ENCODE measurements around the gene NGRN. TPM values are rescaled to one million over a fixed set of nuclear protein-coding genes. Genes with fewer than 3 reads are reported as not detected.
A peak's percentile ranks its signal among the peaks of the same experiment; 100 is the strongest.

Gene NGRN
- total RNA-seq, 6 donors from 2014 or later, result 35.6 to 74.2 (median 62.6) TPM

GRCh38 chr15:90241343-90242192, 23.9 kb upstream of the NGRN start:
- TF ChIP-seq EP300 (IDR thresholded peaks at IDR 0.05) (no peak), POLR2AphosphoS5 (IDR thresholded peaks at IDR 0.05) (no peak), POLR2A (IDR thresholded peaks at IDR 0.05) (no peak), CTCF (IDR thresholded peaks at IDR 0.05) (no peak)
- 80 to 90% methylated on average over 12 to 19 of the region's 22 CpGs for WGBS, 2 donors
- DNase-seq (no peak), ATAC-seq (ENCODE audit: low FRiP score in 2 of 2) (peak in 1 of 2 donors; percentile 16)
- Histone ChIP-seq H3K27me3 (no peaks in the 10 kb centered on the region), H3K9me3 (no peaks in the 10 kb centered on the region), H3K27ac (no peak overlapping the region), H3K36me3 (peaks cover 3 to 34% (median 23%) of the 10 kb centered on the region in 4 donors), H3K4me3 (no peak overlapping the region), H3K4me1 (no peaks in the 10 kb centered on the region)

- H3K9me3 ChIP-seq, result no peaks in the 10 kb centered on the region
- H3K27me3 ChIP-seq, result no peaks in the 10 kb centered on the region
- TF ChIP-seq EP300 (IDR thresholded peaks at IDR 0.05) (no peak), POLR2AphosphoS5 (IDR thresholded peaks at IDR 0.05) (no peak), CTCF (IDR thresholded peaks at IDR 0.05) (no peak), POLR2A (IDR thresholded peaks at IDR 0.05) (no peak)
- H3K4me1 ChIP-seq, result peaks cover 0 to 4% (median 2%) of the 10 kb centered on the region in 4 donors
- H3K4me3 ChIP-seq, result no peak overlapping the region
- no peak for DNase-seq
- peaks cover 3 to 15% (median 11%) of the 10 kb centered on the region in 4 donors for H3K36me3 ChIP-seq
- no peak for ATAC-seq (ENCODE audit: low FRiP score in 2 of 2)
- 89 to 90% methylated on average over 10 of the region's 10 CpGs for WGBS, 2 donors
- H3K27ac ChIP-seq, result no peak overlapping the region
These were observed 21.4 kb upstream of the NGRN start for GRCh38 chr15:90243943-90244639.

- H3K27me3 ChIP-seq, result no peaks in the 10 kb centered on the region
- no peak for TF ChIP-seq EP300 (IDR thresholded peaks at IDR 0.05)
- no peak for TF ChIP-seq CTCF (IDR thresholded peaks at IDR 0.05)
- TF ChIP-seq POLR2AphosphoS5 (IDR thresholded peaks at IDR 0.05), result no peak
- TF ChIP-seq POLR2A (IDR thresholded peaks at IDR 0.05), result no peak
- H3K9me3 ChIP-seq, result no peaks in the 10 kb centered on the region
- H3K4me1 ChIP-seq, result peaks cover 6 to 16% (median 7%) of the 10 kb centered on the region in 4 donors
- peak overlapping the region in 3 of 4 donors; percentile 60 to 73 (median 67) for H3K4me3 ChIP-seq
- H3K36me3 ChIP-seq, result no peaks in the 10 kb centered on the region
- DNase-seq (no peak), ATAC-seq (ENCODE audit: low FRiP score in 2 of 2) (no peak)
- whole genome bisulfite sequencing, 2 donors, result 74 to 75% methylated on average over 6 of the region's 6 CpGs
- peak overlapping the region in 3 of 4 donors; percentile 4 to 59 (median 17) for H3K27ac ChIP-seq
These were observed 16.7 kb upstream of the NGRN start for GRCh38 chr15:90248789-90249202.

GRCh38 chr15:90249203-90249863, 16.1 kb upstream of the NGRN start, which contains the start of gene TTLL13:
Gene TTLL13, plus strand, starts transcription at chr15:90249556. Its CDS starts 1,075 bp downstream, at chr15:90250631.
- Histone ChIP-seq H3K4me3 (peak within 1 kb of the TSS; percentile 5 to 73 (median 64)), H3K27ac (peak within 1 kb of the TSS in 3 of 4 donors; percentile 4 to 59 (median 17)), H3K36me3 (no peaks in the 10 kb centered on the region), H3K4me1 (peaks cover 6 to 16% (median 7%) of the 10 kb centered on the region in 4 donors), H3K27me3 (no peaks in the 10 kb centered on the region), H3K9me3 (no peaks in the 10 kb centered on the region)
- 0 to 4% methylated on average over 18 to 22 of the region's 44 CpGs for WGBS, 2 donors
- peak; percentile 92 to 98 for ATAC-seq (ENCODE audit: low FRiP score in 2 of 2)
- peak; percentile 97 to 98 for DNase-seq
- peak in 1 of 4 donors; percentile 56 for TF ChIP-seq POLR2A (IDR thresholded peaks at IDR 0.05)
- TF ChIP-seq CTCF (IDR thresholded peaks at IDR 0.05), result peak in 2 of 6 experiments; percentile 10 to 34
- peak in 1 of 2 donors; percentile 54 for TF ChIP-seq POLR2AphosphoS5 (IDR thresholded peaks at IDR 0.05)
- no peak for TF ChIP-seq EP300 (IDR thresholded peaks at IDR 0.05)

All from upper lobe of left lung (tissue), 6 donors.